ENCODE results near the gene ARID1B.

The ARID1B gene

DNA sequence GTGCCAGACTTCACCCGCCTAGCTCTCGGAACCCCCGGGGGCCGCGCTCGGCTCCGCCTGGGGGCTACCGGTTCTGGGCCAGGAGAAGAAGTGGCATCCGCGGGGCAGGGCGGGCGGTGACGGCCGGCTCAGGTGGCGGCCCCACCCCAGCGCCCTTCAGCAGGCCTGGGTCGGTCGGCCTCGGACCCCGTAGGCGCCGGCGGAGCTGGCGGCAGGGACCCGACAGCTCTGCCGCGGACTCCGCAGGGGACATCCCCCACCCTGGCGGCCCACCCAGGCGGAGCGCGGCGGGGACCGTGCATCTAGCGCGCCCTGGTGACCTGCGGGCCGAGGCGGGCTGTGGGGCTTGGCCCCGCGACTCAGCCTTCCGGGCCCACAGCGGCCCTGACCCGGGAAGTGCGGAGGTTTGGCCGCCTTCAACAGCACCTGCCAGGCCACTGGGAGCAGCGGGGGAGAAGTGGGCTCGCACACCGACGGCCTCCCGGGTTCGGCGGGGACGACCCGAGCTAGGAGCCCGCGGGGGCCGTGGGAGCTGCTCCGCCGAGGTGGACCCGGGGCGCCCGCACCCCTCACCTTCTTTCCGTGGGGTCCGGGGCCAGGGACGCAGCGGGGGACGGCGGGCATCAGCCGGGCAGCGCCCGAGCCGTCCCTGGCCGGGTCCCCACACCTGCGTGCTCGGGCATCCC, 459.0 kb downstream of the ARID1B start:
- no peak for DNase-seq

DNA sequence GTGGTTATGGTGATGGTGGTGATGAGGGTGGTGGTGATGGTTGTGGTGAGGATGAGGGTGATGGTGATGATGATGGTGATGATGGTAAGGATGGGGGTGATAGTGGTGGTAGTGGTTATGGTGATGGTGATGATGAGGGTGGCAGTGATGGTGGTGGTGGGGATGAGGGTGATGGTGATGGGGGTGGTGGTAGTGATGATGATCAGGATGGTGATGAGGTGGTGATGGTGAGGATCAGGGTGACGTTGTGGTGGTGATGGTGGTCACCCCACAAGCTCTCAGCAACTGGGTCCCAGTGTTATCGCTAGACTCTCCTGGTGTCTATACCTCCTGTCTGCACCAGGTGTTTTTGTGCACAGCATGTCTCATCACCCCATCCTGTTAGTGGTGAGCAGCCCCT, 461.2 kb downstream of the ARID1B start:
- no peak for DNase-seq

DNA sequence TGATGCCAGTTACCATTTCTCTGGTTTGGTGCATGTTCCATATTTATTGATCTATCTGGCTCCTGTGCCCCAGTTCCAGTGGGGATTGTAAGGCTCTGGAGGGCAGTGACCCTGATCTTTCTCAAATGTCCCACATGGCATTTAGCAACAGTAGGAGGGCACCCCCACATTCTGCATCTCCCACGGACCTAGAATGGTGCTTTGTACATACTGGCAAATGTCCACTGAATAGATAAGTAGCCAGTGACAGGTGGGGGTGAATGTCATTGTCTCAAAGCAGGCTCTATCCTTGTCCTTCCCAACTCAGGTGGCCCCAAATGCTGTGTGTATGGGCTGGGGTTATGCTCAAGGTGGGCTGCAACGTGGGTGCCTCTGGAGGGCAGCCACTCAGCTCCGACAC, 462.0 kb downstream of the ARID1B start:
- no peak for DNase-seq

DNA sequence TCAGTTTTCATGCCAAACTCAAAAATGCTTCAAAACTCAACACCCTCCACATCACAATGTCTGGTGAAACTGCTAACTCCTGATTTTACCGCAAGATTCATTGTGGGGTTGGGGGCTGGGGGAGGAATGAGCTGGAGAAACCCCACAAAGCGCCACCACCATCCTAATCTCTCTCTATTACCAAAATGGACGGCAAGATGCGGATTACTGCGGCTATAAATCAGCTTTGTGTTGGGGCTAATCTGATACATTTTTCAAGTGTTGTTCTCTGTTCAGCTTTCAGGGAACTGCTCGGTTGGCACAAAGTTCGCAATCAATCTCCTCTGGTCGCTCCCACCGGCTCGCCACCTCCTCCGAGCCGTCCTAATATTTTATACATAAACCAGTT, 462.5 kb downstream of the ARID1B start:
- no peak for DNase-seq

DNA sequence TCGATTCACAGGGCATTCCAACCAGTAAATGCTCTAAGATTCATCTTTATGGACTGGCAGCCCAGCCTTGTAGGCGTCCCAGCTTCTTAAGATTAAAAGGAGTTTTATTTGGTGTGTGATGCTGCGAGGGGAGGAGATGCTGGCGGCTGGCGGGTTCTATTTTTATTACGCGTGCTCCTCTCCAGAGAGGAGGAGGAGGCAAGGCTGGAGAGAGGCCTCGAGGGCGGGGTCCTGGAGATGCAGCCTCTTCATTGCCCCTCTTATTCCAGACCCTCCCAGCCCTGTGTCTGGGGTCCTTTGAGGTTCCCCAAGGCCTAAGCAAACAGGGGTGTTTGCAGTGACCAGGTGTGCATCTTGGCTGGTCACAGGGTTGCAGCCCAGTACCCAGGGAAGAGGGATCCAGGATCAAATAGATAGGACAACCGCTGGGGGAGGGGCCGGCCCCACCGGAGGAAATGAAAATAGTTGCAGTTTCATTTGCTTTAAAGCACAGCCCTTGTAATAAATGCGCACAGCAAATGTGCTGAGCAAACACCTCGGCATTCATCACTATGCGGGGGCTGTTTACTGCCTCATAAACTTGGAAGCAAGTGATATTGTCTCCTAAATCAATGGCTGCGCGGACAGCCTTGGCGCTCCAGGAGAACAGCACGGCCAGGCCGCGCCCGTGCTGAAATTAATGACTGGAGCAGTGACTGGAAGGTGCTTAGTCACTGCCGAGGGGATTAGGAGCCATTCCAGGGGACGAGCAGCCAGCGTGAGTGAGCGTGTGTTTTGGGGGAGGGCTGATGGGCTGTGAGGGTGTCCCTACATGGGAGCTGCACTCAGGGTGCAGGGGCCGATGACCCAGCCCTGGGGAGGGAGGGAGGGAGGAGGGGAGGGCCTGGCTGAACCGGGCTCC, 463.1 kb downstream of the ARID1B start:
- peak; percentile 42 for DNase-seq

DNA sequence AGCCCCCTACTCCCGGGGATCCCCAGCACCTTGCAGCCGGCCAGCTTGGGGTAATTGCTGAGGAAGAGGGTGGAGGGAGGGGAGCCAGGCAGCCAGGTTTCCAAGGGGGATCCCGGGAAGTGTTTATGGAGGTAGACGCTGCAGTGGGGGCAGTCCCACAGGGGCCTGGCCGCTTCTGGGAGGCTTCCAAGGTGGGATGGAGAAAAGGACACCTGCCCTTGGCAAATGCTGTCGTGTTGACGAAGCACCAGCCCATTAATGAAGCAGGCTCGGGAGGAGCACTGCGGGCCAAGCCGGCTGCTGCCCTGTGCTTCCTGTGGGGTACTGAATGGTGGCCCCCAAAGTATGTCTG, 463.8 kb downstream of the ARID1B start:
- DNase-seq, result no peak

DNA sequence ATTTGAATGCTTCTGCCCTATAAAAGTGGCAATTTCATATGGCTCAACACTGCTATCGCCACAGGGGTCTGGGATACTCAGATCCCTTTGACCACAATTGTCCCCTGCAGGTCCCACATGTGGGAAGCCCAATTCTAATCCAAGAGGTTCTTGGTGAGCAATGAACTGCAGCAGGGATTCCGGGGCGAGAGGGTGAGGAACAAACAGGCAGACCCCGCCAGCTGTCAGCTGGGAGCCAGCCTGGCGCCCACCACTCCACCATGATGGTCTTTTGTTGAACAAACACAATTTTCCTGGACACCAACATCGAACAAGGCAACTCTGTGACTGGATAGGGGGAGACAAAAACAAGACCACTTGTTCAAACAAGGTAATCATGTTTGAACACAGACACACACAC, 465.6 kb downstream of the ARID1B start:
- DNase-seq, result no peak

DNA sequence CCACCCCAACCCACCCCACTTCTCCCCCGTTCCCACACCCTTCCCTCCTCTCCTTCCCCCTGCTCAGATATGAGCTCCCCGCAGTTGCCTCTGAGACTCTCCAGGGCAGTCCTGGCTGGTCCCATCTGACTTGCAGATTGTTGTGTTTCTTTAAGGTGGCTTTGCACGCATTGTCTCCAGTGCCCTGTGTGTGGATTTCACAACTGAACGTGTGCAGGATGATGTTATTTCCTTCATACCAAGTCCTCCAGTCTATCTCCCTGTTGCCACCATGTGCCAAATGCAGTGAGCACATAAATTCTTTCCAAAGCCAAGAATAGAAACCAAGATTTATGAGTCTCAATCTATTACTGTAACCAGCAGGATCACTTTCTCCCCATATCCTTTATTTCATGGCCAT, 467.0 kb downstream of the ARID1B start:
- no peak for DNase-seq

DNA sequence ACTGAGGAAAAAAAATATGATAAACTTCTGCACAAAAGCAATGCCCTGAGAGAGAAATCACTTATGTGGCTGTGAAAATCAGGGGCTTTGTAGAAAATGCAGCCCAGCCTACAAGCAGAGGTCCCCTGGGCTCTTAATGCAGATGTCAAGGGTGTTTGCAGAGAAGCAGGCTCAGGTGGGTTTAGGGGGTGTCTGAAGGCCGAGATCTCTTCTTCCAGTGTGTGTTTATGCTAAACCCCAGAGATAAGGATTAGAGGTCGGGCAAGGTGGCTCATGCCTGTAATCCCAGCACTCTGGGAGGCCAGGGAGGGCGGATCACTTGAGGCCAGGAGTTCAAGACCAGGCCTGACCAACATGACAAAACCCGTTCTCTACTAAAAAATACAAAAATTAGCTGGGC, 467.6 kb downstream of the ARID1B start:
- no peak for DNase-seq

DNA sequence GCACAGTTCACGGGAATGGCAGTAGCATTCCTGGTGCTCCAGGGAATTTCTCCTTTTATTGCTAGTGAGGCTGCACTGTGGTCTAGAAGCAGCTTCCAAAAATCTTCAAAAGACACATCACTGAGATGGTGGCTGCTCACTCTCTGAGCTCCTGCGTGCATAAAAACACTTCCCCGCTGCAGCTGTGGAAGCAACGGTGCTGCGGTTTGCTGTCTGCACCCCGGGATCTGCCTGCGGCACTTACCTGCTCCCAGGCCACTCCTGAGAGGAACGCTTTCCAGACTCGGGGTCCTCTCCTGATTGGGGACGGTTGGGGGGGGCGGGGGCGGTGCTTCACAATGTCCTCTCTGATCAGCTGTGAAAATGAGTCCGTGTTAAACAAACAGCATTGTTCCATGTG, 468.3 kb downstream of the ARID1B start:
- no peak for DNase-seq

DNA sequence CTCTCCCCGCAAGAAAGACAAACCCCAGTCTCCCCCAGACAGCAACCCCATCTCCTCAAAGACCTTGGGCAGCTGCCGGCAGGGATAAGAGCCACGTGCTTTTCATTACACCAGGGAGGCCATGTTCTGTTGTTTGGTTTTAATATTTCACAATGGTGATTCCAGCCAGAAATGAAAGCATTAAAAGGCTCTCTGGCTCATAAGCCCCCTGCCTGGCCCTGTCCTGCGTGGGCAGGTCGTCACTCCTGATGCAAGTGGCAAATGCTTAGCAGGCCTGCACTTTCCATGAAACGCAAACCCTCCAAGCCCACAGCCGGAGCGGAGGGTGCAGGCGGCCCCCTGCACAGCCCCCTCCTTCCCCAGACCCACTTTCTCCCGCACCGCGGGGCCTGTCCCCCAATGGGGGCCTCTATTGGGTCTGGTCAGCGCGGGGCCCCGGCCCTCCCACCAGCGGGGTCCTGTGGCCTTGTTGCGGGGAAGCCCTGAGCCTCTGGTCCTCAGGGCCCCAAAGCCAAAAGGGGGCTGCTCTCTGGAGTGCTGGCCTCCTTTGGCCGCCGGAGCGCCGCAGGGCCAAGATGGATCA, 469.0 kb downstream of the ARID1B start:
- DNase-seq, result no peak

DNA sequence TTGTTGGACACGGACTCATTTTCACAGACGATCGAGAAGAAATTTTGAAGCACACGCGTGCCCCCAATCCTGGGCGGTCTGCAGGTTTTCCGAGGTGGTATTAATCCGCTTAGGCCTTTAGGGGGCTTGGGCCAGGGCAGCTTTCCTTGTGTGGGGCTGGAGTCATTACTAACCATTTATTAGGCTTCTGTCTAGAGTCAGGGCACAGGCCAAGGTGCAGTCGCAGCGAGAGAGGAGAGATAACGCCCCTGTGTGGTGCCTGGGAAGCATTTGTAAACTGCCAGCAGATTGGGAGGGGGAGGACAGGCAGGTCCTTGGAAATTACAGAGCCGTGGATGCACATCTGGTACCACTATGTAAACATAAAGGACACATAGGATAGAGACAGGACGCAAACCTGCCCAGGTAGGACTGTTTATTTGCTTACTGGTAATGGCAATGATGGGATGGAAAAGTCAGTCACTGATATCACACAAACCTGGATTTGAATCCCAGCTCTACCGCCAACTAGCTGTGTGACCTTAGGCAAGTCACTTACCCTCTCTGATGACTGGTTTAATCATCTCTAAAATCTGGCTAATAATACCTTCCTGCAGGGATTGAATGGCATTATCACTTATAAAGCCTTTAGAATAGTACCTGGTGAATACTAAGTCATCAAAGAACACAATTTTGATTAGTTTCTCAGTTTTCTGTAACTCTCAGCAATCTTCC, 469.8 kb downstream of the ARID1B start:
- DNase-seq, result no peak

DNA sequence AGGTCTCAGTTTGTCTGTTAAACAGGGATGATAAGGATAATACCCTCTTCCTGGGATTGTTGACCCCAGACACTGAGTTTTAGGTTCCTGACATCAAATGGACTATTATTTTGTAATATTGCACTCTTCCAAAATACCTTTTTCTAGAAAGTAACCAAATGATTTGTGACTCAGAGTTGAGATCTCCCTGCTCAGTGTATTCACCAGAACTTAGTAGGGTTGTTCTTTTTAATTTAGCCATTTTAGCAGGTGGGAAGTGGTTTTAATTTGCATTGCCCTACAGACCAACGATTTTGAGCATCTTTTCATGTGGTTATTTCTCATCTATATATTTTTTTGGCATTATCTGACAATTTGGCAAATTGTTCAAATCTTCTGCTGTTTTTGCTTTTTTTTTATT, 471.1 kb downstream of the ARID1B start:
- DNase-seq, result no peak

DNA sequence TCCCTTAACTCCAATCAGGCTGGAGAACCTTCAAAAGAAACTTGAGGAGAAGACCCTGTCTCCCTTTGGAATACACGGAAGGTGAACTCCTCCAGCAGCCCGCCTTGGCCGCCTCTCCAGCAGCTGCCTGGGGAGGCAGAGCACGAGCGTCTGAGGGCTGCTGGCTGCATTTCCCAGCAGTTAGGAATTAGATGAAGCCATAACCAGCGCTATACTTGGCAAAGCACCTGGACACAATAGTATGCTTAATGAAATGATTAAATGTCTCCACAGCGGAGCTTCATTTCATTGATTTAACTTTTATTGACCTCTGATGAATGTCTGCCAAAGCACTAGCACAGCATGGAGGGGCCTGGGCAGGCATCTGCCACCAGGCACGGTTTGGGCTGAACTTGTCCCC, 472.6 kb downstream of the ARID1B start:
- DNase-seq, result no peak

DNA sequence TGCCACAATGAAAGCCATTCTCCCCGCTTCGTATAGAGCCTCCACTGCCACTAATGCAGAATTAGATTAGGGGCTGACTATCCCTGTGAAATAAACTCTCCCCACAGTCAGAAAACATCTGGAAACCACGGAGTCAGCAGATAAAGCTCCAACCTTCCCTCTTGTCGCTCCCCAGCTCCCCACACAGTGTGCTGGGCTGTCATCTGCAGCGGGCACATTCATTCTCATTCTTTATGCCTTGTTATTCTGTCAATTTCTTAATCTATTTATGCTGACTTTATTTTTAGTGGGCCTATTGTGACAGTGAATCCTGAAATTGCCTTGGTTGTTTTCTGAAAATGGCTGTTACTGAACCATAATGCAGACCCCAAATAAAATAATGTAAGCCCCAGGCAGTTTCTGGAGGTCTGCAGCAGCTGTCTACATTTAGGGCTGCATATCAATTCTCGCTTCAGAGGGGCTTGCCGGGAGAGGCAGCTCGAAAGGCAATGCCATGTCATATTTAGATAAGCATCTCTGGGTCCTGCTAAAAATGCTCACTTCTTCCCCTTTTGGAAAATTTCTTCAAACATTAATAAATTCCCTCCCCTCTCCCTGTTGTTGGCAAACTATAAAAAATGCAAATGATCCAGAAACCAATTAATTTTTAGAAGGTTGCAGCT, 474.5 kb downstream of the ARID1B start:
- DNase-seq, result no peak

DNA sequence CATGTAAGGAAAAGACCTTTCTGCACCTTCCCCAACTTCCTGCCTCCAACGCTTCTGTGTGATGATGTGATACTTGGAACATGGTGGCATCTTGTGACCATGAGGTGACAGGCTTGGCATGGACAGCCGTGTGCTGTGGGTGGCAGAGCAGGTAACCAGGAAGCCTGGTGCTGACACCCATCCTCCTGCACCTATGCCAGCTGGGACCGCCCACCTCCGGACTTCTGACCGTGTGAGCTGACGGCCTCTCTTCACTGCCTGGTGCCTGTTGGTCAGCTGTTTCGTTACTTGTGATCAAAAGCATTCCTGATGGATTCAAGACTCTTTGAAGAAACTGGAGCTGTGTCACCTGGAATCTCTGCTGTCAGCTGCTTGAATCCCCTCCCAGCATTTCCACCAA, 475.8 kb downstream of the ARID1B start:
- DNase-seq, result no peak

DNA sequence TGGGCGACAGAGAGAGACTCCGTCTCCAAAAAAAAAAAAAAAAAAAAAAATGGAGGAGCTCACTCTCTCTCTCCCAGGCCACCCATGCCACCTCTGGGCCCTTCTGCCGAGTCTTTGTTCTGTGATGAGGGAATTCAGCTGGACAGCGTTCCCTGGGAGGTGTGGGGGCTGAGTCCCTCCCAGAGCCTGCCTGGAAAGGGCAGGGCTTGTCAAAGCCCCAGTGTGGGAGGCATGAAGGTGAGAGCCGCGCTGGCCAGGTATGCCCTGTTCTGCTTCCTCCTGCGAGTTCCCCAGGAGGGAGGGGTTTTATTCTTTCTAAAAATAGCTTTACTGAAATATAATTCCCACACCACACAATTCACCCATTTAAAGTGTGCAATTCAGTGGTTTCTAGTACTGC, 476.5 kb downstream of the ARID1B start:
- no peak for DNase-seq

DNA sequence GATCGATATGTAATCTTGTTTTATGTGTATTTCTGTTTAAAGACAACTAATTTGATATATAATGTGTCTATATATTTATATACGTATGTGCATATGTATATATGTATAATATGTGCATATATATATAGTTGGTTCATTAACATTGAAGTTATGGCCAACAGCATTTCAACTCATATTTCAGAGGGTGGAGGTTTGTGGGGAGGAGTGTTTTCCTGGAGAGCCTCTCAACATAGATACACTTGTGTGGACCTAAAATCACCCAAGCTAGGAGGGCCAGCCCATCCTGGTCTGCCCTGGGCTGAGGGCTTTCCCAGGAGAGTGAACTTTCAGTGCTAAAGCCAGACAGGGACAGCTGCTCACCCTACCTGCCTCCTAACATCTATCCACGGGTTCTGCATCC, 477.4 kb downstream of the ARID1B start:
- no peak for DNase-seq

DNA sequence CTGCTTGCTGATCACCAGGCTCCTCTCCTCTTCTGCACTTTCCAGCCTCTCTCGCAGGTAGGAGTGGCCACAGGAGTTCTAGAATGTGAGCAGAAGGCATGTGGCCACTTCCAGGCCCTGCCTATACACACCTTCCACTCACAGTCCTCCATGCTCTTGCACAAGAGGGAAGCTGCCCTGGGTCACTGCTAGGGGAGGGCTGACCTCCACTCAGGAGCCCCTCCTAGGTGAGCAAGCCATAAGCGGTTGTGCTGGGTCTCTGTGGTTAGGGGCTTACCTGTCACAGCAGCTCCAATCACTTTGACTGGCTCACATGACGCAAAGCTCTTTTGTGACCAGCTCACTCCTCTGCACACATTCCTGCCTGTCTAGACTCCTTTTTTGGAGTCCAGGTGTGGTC, 477.9 kb downstream of the ARID1B start:
- DNase-seq, result no peak

DNA sequence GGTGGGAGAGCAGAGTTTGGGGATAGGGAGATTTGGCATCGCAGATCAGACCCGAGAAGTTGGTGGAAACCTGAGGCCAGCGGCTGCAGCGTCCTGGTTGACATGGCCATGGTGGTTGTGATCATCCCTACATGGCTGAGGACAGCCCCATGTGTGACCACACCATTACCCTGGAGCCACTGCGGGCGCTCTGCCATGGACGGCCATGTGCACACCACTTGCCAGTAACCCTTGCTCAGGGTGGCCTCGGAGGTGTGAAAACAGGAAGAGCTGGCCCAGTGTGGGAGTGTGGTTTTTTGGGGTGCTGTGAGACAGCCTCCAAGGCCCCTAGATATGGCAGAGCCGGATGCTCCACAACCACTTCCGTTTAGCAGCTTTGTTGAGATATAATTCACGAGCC, 481.7 kb downstream of the ARID1B start:
- DNase-seq, result no peak

DNA sequence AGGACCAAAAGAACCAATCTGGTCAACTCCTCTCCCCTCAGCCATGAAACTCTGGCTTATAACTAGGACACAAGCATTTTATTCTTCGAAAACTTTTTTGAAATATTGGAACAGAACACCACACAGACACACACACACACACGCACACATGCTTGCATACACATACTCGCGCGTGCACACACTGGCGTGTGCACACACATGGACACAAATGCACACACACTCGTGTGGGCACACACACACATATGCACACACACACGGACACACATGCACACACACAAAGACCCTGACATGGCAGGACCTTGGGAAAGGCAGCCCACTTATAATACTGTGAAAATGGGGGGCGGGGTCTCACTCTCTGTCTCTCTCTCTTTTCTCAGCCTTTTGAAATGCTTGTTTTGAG, 482.3 kb downstream of the ARID1B start:
- DNase-seq, result no peak
